ENCODE results near the gene NOL11. TPM values are rescaled to one million over a fixed set of nuclear protein-coding genes. Genes with fewer than 3 reads are reported as not detected.

Gene NOL11
- total RNA-seq, 2 experiments from 2014 or later = 74.3 to 76.0 TPM

GRCh38 chr17:67713169-67713568 is 4.6 kb upstream of the NOL11 start:
- H3K27ac Mint-ChIP-seq = no peak overlapping the region
- H3K4me1 Mint-ChIP-seq (ENCODE audit: low read depth) = peaks cover 9% of the 10 kb centered on the region
- CTCF ChIA-PET = interaction anchor here (0.6 to 1.5 kb wide), 2 partner anchors 13 to 23 kb away, joined by 3 read pairs; no protein-coding TSS in a partner anchor
- ATAC-seq (no peak), DNase-seq (no peak)
- H3K4me3 Mint-ChIP-seq = no peak overlapping the region
- peaks cover 1% of the 10 kb centered on the region for H3K27me3 Mint-ChIP-seq
- POLR2A ChIA-PET = interaction anchor here (1.3 kb wide), 1 partner anchor 335 kb away, joined by 4 read pairs; no protein-coding TSS in a partner anchor
- no peaks in the 10 kb centered on the region for H3K9me3 Mint-ChIP-seq
- peaks cover 2% of the 10 kb centered on the region for H3K36me3 Mint-ChIP-seq (ENCODE audit: low read depth)
- TF ChIP-seq CTCF (IDR thresholded peaks at IDR 0.05) = no peak
- intact Hi-C loops (cut with micrococcal nuclease) = no loop called here

GRCh38 chr17:67716405-67716798 is 1.3 kb upstream of the NOL11 start:
- DNase-seq = no peak
- H3K27ac Mint-ChIP-seq = peak overlapping the region; percentile 99
- POLR2A ChIA-PET = interaction anchor here (1.1 to 2.3 kb wide), 4 partner anchors 8 to 341 kb away, joined by 3 to 11 read pairs (median 8); no protein-coding TSS in a partner anchor

GRCh38 chr17:67717192-67717623 is 528 bp upstream of the NOL11 start:
- ChIA-PET CTCF (interaction anchor here (0.6 to 2.0 kb wide), 6 partner anchors 15 to 345 kb away, joined by 3 to 8 read pairs (median 4); no protein-coding TSS in a partner anchor), POLR2A (interaction anchor here (0.5 to 3.1 kb wide), 17 partner anchors 9 to 406 kb away, joined by 3 to 14 read pairs (median 5); partner anchors contain the start of genes BPTF and PITPNC1)
- peaks cover 19% of the 10 kb centered on the region for H3K4me1 Mint-ChIP-seq (ENCODE audit: low read depth)
- no peaks in the 10 kb centered on the region for H3K9me3 Mint-ChIP-seq
- intact Hi-C loops (cut with micrococcal nuclease) = no loop called here
- DNase-seq (no peak), ATAC-seq (no peak)
- peak overlapping the region; percentile 87 for H3K4me3 Mint-ChIP-seq
- peak overlapping the region; percentile 99 for H3K27ac Mint-ChIP-seq
- TF ChIP-seq CTCF (IDR thresholded peaks at IDR 0.05) = no peak
- peaks cover 22% of the 10 kb centered on the region for H3K36me3 Mint-ChIP-seq (ENCODE audit: low read depth)
- peaks cover 1% of the 10 kb centered on the region for H3K27me3 Mint-ChIP-seq

More at GRCh38 chr17:67716405-67716798, 1.3 kb upstream of the NOL11 start:
- peaks cover 19% of the 10 kb centered on the region for H3K4me1 Mint-ChIP-seq (ENCODE audit: low read depth)
- intact Hi-C loops (cut with micrococcal nuclease) = no loop called here
- H3K36me3 Mint-ChIP-seq (ENCODE audit: low read depth) = peaks cover 14% of the 10 kb centered on the region
- peaks cover 1% of the 10 kb centered on the region for H3K27me3 Mint-ChIP-seq
- no peaks in the 10 kb centered on the region for H3K9me3 Mint-ChIP-seq
- CTCF ChIA-PET = interaction anchor here (0.6 to 1.3 kb wide), 4 partner anchors 17 to 344 kb away, joined by 3 to 4 read pairs (median 4); no protein-coding TSS in a partner anchor
- H3K4me3 Mint-ChIP-seq = peak overlapping the region; percentile 87
- no peak for TF ChIP-seq CTCF (IDR thresholded peaks at IDR 0.05)
- no peak for ATAC-seq

GRCh38 chr17:67718325-67718941 is 697 bp downstream of the NOL11 start:
- Mint-ChIP-seq H3K9me3 (no peaks in the 10 kb centered on the region), H3K27me3 (no peaks in the 10 kb centered on the region), H3K36me3 (ENCODE audit: low read depth) (peaks cover 24% of the 10 kb centered on the region), H3K4me3 (peak overlapping the region; percentile 87), H3K4me1 (ENCODE audit: low read depth) (peaks cover 19% of the 10 kb centered on the region), H3K27ac (peak overlapping the region; percentile 99)
- ATAC-seq (peak; percentile 3), DNase-seq (peak; percentile 43)
- no peak for TF ChIP-seq CTCF (IDR thresholded peaks at IDR 0.05)
- POLR2A ChIA-PET = interaction anchor here (0.7 to 3.1 kb wide), 16 partner anchors 9 to 365 kb away, joined by 3 to 14 read pairs (median 6); partner anchors contain the start of gene BPTF
- CTCF ChIA-PET = interaction anchor here (0.9 to 2.0 kb wide), 8 partner anchors 11 to 331 kb away, joined by 3 to 8 read pairs (median 3); no protein-coding TSS in a partner anchor
- intact Hi-C loops (cut with micrococcal nuclease) = no loop called here

- H3K27me3 Mint-ChIP-seq = no peaks in the 10 kb centered on the region
- TF ChIP-seq CTCF (IDR thresholded peaks at IDR 0.05) = no peak
- no peak for ATAC-seq
- ChIA-PET CTCF (interaction anchor here (1.0 kb wide), 1 partner anchor 11 kb away, joined by 3 read pairs; no protein-coding TSS in a partner anchor), POLR2A (interaction anchor here (0.9 kb wide), 1 partner anchor 14 kb away, joined by 4 read pairs; no protein-coding TSS in a partner anchor)
- H3K4me3 Mint-ChIP-seq = no peak overlapping the region
- H3K36me3 Mint-ChIP-seq (ENCODE audit: low read depth) = peaks cover 70% of the 10 kb centered on the region
- H3K9me3 Mint-ChIP-seq = no peaks in the 10 kb centered on the region
- intact Hi-C loops (cut with micrococcal nuclease) = no loop called here
- H3K4me1 Mint-ChIP-seq (ENCODE audit: low read depth) = peaks cover 29% of the 10 kb centered on the region
- H3K27ac Mint-ChIP-seq = peak overlapping the region; percentile 79
- DNase-seq = no peak
Observed at GRCh38 chr17:67725373-67725791, 7.6 kb downstream of the NOL11 start.

Data from activated CD8-positive, alpha-beta T cell treated with anti-CD3 and anti-CD28 coated beads for 36 hours (primary cell).